ENCODE data around the gene LDLRAD1.

- TF ChIP-seq CTCF (IDR thresholded peaks at IDR 0.05), result no peak
- TF ChIP-seq ZFX (IDR thresholded peaks at IDR 0.05; ENCODE audit: borderline replicate concordance), result no peak
Observed at GRCh38 chr1:54052934-54053744, 35.2 kb upstream of the LDLRAD1 start, which contains the start of the genes TCEANC2 and TMEM59.

All from 22Rv1 (cell line).